ENCODE data around the gene HES4.

- TF ChIP-seq CTCF (optimal IDR thresholded peaks at IDR 0.05 in 1 of 3, IDR thresholded peaks at IDR 0.05 in 1 of 3, conservative IDR thresholded peaks at IDR 0.05 in 1 of 3; ENCODE audit: extremely low read depth in 1 of 3, insufficient read depth in 2 of 3, low read length in 3 of 3) (no peak), EZH2 (IDR thresholded peaks at IDR 0.05; ENCODE audit: low read length) (no peak)
Observed at GRCh38 chr1:1039145-1039910, 39.4 kb upstream of the HES4 start.
